Colonic mucosa (tissue), 4 donors: Measurements from ENCODE around the gene PCTP. TPM values are rescaled to one million over a fixed set of nuclear protein-coding genes. Genes with fewer than 3 reads are reported as not detected.

Source experiments
- DNase-seq: peaks from one replicate; pipeline ENCODE4 v3.0.0-alpha.2; 2020
- H3K27ac ChIP-seq: fragments of 200-600 bp; one replicate; pipeline ENCODE4 v1.8.0; 2021
- H3K27me3 ChIP-seq: fragments of 200-600 bp; one replicate; pipeline ENCODE4 v1.8.0; 2021
- H3K36me3 ChIP-seq: fragments of 200-600 bp; one replicate; pipeline ENCODE4 v1.8.0; 2021
- H3K4me1 ChIP-seq: fragments of 200-600 bp; one replicate; pipeline ENCODE4 v1.8.0; 2021; ENCODE audit warnings: mild to moderate bottlenecking
- H3K4me3 ChIP-seq: fragments of 200-600 bp; one replicate; pipeline ENCODE4 v1.8.0; 2021
- H3K9ac ChIP-seq, 2 donors: one replicate each; pipeline ENCODE4 v1.7.0; 2013; ENCODE audit warnings: control low read depth in 2 of 2, low read depth in 2 of 2, low read length in 2 of 2
- H3K9me3 ChIP-seq: fragments of 200-600 bp; one replicate; pipeline ENCODE4 v1.8.0; 2021
- intact Hi-C: fragments of 100-400 bp; cut with DNase I; formaldehyde crosslinking; loops from one replicate; pipeline ENCODE4 v1.14.1; 2022
- total RNA-seq, 2 donors: library from RNA; stranded (reverse); fragmentation: NEBNext Ultra II Directional in 1 of 2; extraction: Animal tissue kit (Norgen Biotek cat#: 25700) in 1 of 2; gene quantifications; one replicate each; pipeline ENCODE4 v1.2.1, GENCODE V29; 2021
- TF ChIP-seq, protein P1 (sequence below): fragments of 200-600 bp; IDR thresholded peaks from one replicate; pipeline ENCODE4 v1.8.0; 2022; ENCODE audit warnings: antibody characterized with exemption, mild to moderate bottlenecking
- donor health status: healthy.
- donor health status: DM: no; HTN: no; CAD: no.
- donor health status: DM: no; HTN: no; CAD: no.

Gene PCTP
- total RNA-seq, 2 donors from 2014 or later = 29.0 to 35.5 TPM

DNA sequence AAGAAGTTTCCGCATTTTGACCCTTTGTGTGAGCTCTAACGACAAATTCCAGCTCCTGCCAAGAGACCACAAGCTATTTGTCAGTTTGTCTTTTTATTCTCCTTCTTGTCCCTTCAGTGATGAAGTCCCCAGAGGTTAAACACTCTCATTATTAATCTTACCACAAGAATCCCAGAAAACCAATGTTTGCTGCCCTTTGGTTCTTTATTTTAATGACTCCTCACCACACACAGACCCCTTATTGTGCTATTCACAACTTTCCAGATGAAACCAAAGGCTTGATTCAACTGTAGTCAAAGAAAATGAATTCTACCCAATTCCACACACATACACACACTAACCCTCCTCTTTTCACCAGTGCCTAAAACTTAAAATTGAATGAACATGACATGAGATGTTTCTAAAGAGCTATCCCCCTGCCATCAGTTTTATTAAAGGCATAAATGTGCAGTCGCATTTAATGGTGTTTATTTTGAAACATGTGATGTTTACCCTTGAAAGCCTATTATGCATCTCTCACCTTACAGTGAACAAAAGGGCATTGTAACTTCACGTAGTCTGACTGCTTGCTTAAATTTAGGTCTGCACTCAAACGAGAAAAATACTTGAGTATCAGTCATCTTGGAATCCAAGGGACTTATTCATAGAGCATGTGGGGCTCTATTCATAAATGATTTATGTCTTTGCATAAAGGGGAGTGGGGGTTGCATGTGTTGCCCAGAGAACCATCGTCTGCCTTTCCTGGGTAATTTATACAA, 44.1 kb downstream of the PCTP start:
- DNase-seq = no peak
- H3K4me3 ChIP-seq = no peak overlapping the region
- intact Hi-C loops = no loop called here
- no peaks in the 10 kb centered on the region for H3K36me3 ChIP-seq
- no peaks in the 10 kb centered on the region for H3K4me1 ChIP-seq
- H3K27ac ChIP-seq = no peak overlapping the region
- TF ChIP-seq, protein P1, sequence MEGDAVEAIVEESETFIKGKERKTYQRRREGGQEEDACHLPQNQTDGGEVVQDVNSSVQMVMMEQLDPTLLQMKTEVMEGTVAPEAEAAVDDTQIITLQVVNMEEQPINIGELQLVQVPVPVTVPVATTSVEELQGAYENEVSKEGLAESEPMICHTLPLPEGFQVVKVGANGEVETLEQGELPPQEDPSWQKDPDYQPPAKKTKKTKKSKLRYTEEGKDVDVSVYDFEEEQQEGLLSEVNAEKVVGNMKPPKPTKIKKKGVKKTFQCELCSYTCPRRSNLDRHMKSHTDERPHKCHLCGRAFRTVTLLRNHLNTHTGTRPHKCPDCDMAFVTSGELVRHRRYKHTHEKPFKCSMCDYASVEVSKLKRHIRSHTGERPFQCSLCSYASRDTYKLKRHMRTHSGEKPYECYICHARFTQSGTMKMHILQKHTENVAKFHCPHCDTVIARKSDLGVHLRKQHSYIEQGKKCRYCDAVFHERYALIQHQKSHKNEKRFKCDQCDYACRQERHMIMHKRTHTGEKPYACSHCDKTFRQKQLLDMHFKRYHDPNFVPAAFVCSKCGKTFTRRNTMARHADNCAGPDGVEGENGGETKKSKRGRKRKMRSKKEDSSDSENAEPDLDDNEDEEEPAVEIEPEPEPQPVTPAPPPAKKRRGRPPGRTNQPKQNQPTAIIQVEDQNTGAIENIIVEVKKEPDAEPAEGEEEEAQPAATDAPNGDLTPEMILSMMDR = no peak
- no peaks in the 10 kb centered on the region for H3K9me3 ChIP-seq
- H3K9ac ChIP-seq = no peak overlapping the region
- no peaks in the 10 kb centered on the region for H3K27me3 ChIP-seq

DNA sequence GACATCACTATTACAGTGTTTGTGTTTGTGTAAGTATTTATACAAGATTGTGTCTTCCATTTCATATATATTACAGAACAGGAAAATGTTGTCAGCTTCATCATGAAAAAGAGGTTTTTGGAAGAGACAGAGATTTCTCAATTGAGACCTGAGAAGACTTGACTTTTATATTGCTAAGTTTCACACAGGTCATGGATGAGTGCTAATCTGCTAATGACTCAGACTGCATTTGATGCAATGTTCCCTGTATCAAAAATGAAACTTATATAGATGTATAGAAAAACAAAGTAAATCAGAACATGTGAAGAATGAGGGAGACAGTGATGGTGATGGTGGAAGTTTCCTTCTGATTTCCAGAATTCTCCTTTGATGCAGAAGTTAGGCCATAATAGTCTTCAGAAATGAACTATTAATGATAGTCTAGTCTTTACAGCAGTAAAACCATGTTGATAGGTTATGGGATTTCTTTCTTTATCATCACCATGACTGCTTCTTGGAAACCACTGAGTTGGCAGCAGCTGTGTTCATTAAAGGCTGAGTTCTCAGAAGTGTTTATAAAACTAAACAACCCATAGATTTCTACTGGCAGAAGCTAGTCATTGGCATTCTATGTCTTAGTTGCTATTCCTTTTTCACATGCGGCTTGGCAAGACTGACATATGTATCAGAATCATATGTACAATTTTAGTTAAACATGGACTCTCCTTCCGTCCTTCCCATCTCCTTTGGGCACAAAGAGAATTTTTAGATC, 56.1 kb downstream of the PCTP start:
- TF ChIP-seq, protein P1 = no peak
- H3K4me3 ChIP-seq = no peak overlapping the region
- H3K9me3 ChIP-seq = no peaks in the 10 kb centered on the region
- no peaks in the 10 kb centered on the region for H3K27me3 ChIP-seq
- no peak overlapping the region for H3K27ac ChIP-seq
- no peaks in the 10 kb centered on the region for H3K36me3 ChIP-seq
- H3K9ac ChIP-seq = no peak overlapping the region
- DNase-seq = no peak
- H3K4me1 ChIP-seq = no peaks in the 10 kb centered on the region
- intact Hi-C loops = no loop called here

GRCh38 chr17:55811536-55811935, 60.7 kb downstream of the PCTP start:
- no peak for DNase-seq
- H3K9ac ChIP-seq = no peak overlapping the region
- H3K36me3 ChIP-seq = no peaks in the 10 kb centered on the region
- TF ChIP-seq, protein P1 = no peak
- no peak overlapping the region for H3K4me3 ChIP-seq
- H3K27me3 ChIP-seq = no peaks in the 10 kb centered on the region
- intact Hi-C loops = no loop called here
- no peak overlapping the region for H3K27ac ChIP-seq
- no peaks in the 10 kb centered on the region for H3K9me3 ChIP-seq
- H3K4me1 ChIP-seq = no peaks in the 10 kb centered on the region

DNA sequence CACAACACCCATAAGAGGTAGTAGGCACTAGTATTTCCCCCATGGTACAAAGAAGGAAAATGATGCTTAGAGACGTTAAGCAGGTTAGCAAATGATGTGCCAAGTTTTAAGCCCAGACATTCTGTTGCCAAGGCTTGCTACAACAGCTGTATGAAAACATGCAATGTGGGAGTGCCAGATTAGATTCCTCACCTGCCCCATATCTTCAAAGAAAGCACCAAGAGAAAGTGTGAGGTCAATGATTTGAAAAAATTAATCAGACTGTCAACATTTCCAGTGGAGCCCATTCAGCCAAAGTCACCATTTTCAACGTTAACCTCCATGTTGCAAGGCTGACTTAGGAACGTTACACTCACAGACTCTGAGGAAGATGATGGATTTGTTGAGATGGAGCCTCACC, 61.5 kb downstream of the PCTP start:
- Histone ChIP-seq H3K4me3 (no peak overlapping the region), H3K36me3 (no peaks in the 10 kb centered on the region), H3K27ac (no peak overlapping the region), H3K4me1 (no peaks in the 10 kb centered on the region), H3K27me3 (no peaks in the 10 kb centered on the region), H3K9me3 (no peaks in the 10 kb centered on the region), H3K9ac (no peak overlapping the region)
- TF ChIP-seq, protein P1 = no peak
- no peak for DNase-seq
- intact Hi-C loops = no loop called here

- H3K9me3 ChIP-seq = no peaks in the 10 kb centered on the region
- intact Hi-C loops = no loop called here
- TF ChIP-seq, protein P1 = no peak
Observed at GRCh38 chr17:55813944-55814343, 63.1 kb downstream of the PCTP start.

More at GRCh38 chr17:55813944-55814343, 63.1 kb downstream of the PCTP start:
- Histone ChIP-seq H3K27me3 (no peaks in the 10 kb centered on the region), H3K27ac (no peak overlapping the region), H3K9ac (no peak overlapping the region), H3K36me3 (no peaks in the 10 kb centered on the region), H3K4me3 (no peak overlapping the region), H3K4me1 (no peaks in the 10 kb centered on the region)
- DNase-seq = no peak
